GM12873 (cell line): ENCODE results near the gene RAB34.

ENCODE experiments used
- CTCF ChIP-seq: IDR thresholded peaks from 2 replicates; pipeline ENCODE4 v1.5.1; 2012; ENCODE audit warnings: low read depth, mild to moderate bottlenecking, moderate library complexity, low read length, control low read depth; ENCODE audit not compliant: insufficient read depth; ENCODE audit errors: missing control alignments

RAB34 gene

GRCh38 chr17:28737770-28738679 is 20.4 kb upstream of the RAB34 start:
- no peak for TF ChIP-seq CTCF

DNA sequence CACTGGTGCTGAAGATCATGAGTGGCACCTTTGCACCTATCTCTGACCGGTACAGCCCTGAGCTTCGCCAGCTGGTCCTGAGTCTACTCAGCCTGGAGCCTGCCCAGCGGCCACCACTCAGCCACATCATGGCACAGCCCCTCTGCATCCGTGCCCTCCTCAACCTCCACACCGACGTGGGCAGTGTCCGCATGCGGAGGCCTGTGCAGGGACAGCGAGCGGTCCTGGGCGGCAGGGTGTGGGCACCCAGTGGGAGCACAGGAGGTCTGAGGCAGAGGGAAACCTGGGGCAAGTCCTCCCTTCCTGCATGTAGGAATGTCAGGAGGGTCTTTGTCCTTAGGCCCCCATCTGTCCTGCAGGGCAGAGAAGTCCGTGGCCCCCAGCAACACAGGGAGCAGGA is 19.6 kb upstream of the RAB34 start:
- no peak for TF ChIP-seq CTCF

DNA sequence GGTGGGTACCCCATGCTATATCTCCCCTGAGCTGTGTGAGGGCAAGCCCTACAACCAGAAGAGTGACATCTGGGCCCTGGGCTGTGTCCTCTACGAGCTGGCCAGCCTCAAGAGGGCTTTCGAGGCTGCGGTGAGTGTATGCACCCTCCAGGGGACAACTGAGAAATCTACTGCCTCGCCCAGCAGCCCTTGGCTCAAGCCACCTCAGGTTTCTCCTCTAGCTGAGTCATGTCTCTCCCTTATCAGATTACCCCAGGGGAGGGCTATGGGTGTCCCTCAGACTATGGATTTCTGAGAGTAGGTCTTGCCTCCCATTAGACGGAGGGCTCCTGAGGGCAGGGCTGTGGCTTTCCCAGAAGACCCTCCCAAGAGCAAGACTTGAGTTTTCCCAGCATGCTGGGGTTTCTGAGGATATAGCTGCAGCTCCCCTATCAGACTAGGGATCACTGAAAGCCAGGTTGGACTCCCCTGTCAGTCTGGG is 17.6 kb upstream of the RAB34 start:
- no peak for TF ChIP-seq CTCF

DNA sequence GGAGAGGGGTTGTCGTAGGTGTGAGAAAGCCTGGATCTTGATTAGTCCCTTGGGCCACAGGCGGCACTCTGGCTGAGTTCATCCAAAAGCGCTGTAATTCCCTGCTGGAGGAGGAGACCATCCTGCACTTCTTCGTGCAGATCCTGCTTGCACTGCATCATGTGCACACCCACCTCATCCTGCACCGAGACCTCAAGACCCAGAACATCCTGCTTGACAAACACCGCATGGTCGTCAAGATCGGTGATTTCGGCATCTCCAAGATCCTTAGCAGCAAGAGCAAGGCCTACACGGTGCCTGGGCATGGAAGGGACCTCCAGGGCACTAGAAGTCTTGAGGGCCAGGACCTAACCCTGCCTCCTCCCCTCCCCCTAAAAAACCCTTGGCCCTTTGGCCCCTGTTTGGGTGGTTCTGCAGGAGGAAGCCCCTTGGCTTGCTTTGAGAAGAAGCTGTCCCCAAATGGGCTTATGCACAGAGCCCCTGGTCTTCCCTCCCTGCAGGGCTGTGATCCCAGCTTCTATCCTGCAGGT is 17.1 kb upstream of the RAB34 start:
- no peak for TF ChIP-seq CTCF

GRCh38 chr17:28733346-28733745 is 15.7 kb upstream of the RAB34 start:
- no peak for TF ChIP-seq CTCF

DNA sequence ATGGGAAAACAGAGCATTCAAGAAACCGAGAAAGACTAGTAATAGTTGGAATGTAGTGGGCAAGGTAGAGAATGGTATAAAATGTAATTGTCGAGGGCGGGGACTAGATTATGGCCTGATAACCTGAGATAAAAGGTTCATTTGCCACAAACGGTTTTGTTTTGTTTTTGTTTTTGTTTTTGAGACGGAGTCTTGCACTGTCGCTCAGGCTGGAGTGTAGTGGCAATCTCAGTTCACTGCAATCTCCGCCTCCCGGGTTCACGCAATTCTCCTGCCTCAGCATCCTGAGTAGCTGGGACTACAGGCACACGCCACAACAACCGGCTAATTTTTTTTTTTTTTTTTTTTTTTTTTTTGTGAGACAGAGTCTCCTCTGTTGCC is 12.3 kb upstream of the RAB34 start:
- no peak for TF ChIP-seq CTCF

- TF ChIP-seq CTCF: no peak
Measured at GRCh38 chr17:28728364-28729200, 10.9 kb upstream of the RAB34 start, which contains the start of gene NEK8. NEK8 (plus strand) TSS chr17:28728788; CDS start chr17:28728814, 26 bp downstream.
